HEK293 (cell line): ENCODE measurements around the gene RRAS.

ENCODE experiments used
- CTCF ChIA-PET: fragments of 350-600 bp; formaldehyde crosslinking; extraction: SDS; loops from one replicate; lab custom pipeline; 2021; ENCODE audit warnings: antibody characterized with exemption; lab: Yijun Ruan, JAX
- POLR2A ChIA-PET: fragments of 300-600 bp; formaldehyde crosslinking; extraction: SDS; loops from one replicate; lab custom pipeline; 2020; ENCODE audit warnings: antibody characterized with exemption, inconsistent platforms; lab: Yijun Ruan, JAX
- H3K27ac ChIP-seq: fragments of 200-500 bp; sonication (Bioruptor generic); 2 replicates; pipeline ENCODE4 v1.5.1; 2014; ENCODE audit warnings: low read depth, low read length, control low read depth, inconsistent platforms; ENCODE audit errors: extremely low read depth
- H3K36me3 ChIP-seq, 2 experiments: fragments of 200-500 bp in 1 of 2; sonication (Bioruptor generic) in 1 of 2; 1 replicate in 1 of 2; 2 replicates in 1 of 2; pipeline ENCODE4 v1.5.1; 2014 to 2017; ENCODE audit warnings: inconsistent platforms in 2 of 2, low read length in 2 of 2; ENCODE audit not compliant: control insufficient read depth in 2 of 2, insufficient read depth in 1 of 2
- H3K4me1 ChIP-seq: fragments of 200-500 bp; sonication (Bioruptor generic); 2 replicates; pipeline ENCODE4 v1.5.1; 2014; ENCODE audit warnings: mild to moderate bottlenecking, low read length, inconsistent platforms; ENCODE audit not compliant: control insufficient read depth, insufficient read depth
- H3K4me3 ChIP-seq: 2 replicates; pipeline ENCODE4 v1.5.1; 2011; ENCODE audit warnings: low read depth, mild to moderate bottlenecking, control low read depth, low read length, moderate library complexity
- H3K9me3 ChIP-seq: fragments of 200-500 bp; sonication (Bioruptor generic); 2 replicates; pipeline ENCODE4 v1.5.1; 2014; ENCODE audit warnings: low read depth, low read length, inconsistent platforms; ENCODE audit not compliant: control insufficient read depth, insufficient read depth
- HOXA7 ChIP-seq: sonication (generic); formaldehyde crosslinking; IDR thresholded peaks from 2 replicates; pipeline ENCODE4 v1.8.1; 2022; ENCODE audit warnings: missing genetic modification reagents, borderline replicate concordance
- KLF10 ChIP-seq: fragments of 450-650 bp; IDR thresholded peaks from 2 replicates; pipeline ENCODE4 v1.5.1; 2018; ENCODE audit warnings: missing biosample characterization, mild to moderate bottlenecking, missing genetic modification characterization
- PRDM6 ChIP-seq: fragments of 450-650 bp; formaldehyde crosslinking; IDR thresholded peaks from 2 replicates; pipeline ENCODE4 v1.5.1; 2017; ENCODE audit warnings: missing biosample characterization, missing genetic modification characterization
- TSHZ1 ChIP-seq: fragments of 450-650 bp; formaldehyde crosslinking; IDR thresholded peaks from 2 replicates; pipeline ENCODE4 v1.5.1; 2016; ENCODE audit warnings: missing biosample characterization, missing genetic modification characterization, borderline replicate concordance
- ZBTB11 ChIP-seq: fragments of 450-650 bp; formaldehyde crosslinking; conservative IDR thresholded peaks from 2 replicates; pipeline ENCODE4 v1.5.1; 2016; ENCODE audit warnings: low read depth, missing biosample characterization, missing genetic modification characterization
- ZFP3 ChIP-seq: fragments of 450-650 bp; formaldehyde crosslinking; IDR thresholded peaks from 2 replicates; pipeline ENCODE4 v1.5.1; 2016; ENCODE audit warnings: low read depth, missing biosample characterization, missing genetic modification characterization
- ZFP37 ChIP-seq: fragments of 450-650 bp; formaldehyde crosslinking; IDR thresholded peaks from 2 replicates; pipeline ENCODE4 v1.5.1; 2016; ENCODE audit warnings: missing biosample characterization, missing genetic modification characterization
- ZNF121 ChIP-seq: fragments of 450-650 bp; formaldehyde crosslinking; IDR thresholded peaks from 2 replicates; pipeline ENCODE4 v1.5.1; 2016; ENCODE audit warnings: missing biosample characterization, missing genetic modification characterization
- ZNF133 ChIP-seq: fragments of 450-650 bp; formaldehyde crosslinking; IDR thresholded peaks from 2 replicates; pipeline ENCODE4 v1.5.1; 2016; ENCODE audit warnings: missing biosample characterization, missing genetic modification characterization
- ZNF146 ChIP-seq: fragments of 450-650 bp; formaldehyde crosslinking; IDR thresholded peaks from 2 replicates; pipeline ENCODE4 v1.5.1; 2016; ENCODE audit warnings: missing biosample characterization, missing genetic modification characterization
- ZNF148 ChIP-seq: fragments of 450-650 bp; formaldehyde crosslinking; IDR thresholded peaks from 2 replicates; pipeline ENCODE4 v1.5.0; 2017; ENCODE audit warnings: missing biosample characterization, missing genetic modification characterization, borderline replicate concordance
- ZNF19 ChIP-seq: fragments of 450-650 bp; formaldehyde crosslinking; IDR thresholded peaks from 2 replicates; pipeline ENCODE4; 2016; ENCODE audit warnings: missing biosample characterization, missing genetic modification characterization, low read depth
- ZNF2 ChIP-seq: fragments of 450-650 bp; formaldehyde crosslinking; IDR thresholded peaks from 2 replicates; pipeline ENCODE4 v1.5.1; 2016; ENCODE audit warnings: missing biosample characterization, missing genetic modification characterization
- ZNF23 ChIP-seq: fragments of 450-650 bp; formaldehyde crosslinking; IDR thresholded peaks from 2 replicates; pipeline ENCODE4 v1.5.1; 2016; ENCODE audit warnings: missing biosample characterization, missing genetic modification characterization, borderline replicate concordance
- ZNF248 ChIP-seq: fragments of 450-650 bp; formaldehyde crosslinking; IDR thresholded peaks from 2 replicates; pipeline ENCODE4 v1.5.1; 2017; ENCODE audit warnings: missing biosample characterization, missing genetic modification characterization
- ZNF266 ChIP-seq: fragments of 450-650 bp; formaldehyde crosslinking; IDR thresholded peaks from 2 replicates; pipeline ENCODE4 v1.5.1; 2016; ENCODE audit warnings: missing biosample characterization, missing genetic modification characterization, low read depth
- ZNF311 ChIP-seq: fragments of 450-650 bp; formaldehyde crosslinking; IDR thresholded peaks from 2 replicates; pipeline ENCODE4 v1.5.1; 2017; ENCODE audit warnings: missing biosample characterization, missing genetic modification characterization, borderline replicate concordance
- ZNF324 ChIP-seq: fragments of 450-650 bp; formaldehyde crosslinking; IDR thresholded peaks from 2 replicates; pipeline ENCODE4 v1.5.1; 2016; ENCODE audit warnings: missing biosample characterization, missing genetic modification characterization
- ZNF366 ChIP-seq: fragments of 450-650 bp; formaldehyde crosslinking; conservative IDR thresholded peaks from 2 replicates; pipeline ENCODE4 v1.5.1; 2016; ENCODE audit warnings: missing biosample characterization, missing genetic modification characterization
- ZNF404 ChIP-seq: fragments of 450-650 bp; formaldehyde crosslinking; IDR thresholded peaks from 2 replicates; pipeline ENCODE4 v1.5.1; 2017; ENCODE audit warnings: missing biosample characterization, missing genetic modification characterization
- ZNF426 ChIP-seq: fragments of 450-650 bp; formaldehyde crosslinking; IDR thresholded peaks from 2 replicates; pipeline ENCODE4 v1.5.1; 2017; ENCODE audit warnings: missing biosample characterization, missing genetic modification characterization, mild to moderate bottlenecking, inconsistent platforms, moderate library complexity
- ZNF510 ChIP-seq: fragments of 450-650 bp; formaldehyde crosslinking; IDR thresholded peaks from 2 replicates; pipeline ENCODE4 v1.5.1; 2018; ENCODE audit warnings: mild to moderate bottlenecking, missing genetic modification characterization, missing biosample characterization; ENCODE audit not compliant: insufficient replicate concordance
- ZNF529 ChIP-seq: fragments of 450-650 bp; formaldehyde crosslinking; IDR thresholded peaks from 2 replicates; pipeline ENCODE4 v1.5.1; 2017; ENCODE audit warnings: missing genetic modification characterization, missing biosample characterization; ENCODE audit not compliant: insufficient replicate concordance
- ZNF580 ChIP-seq: fragments of 450-650 bp; formaldehyde crosslinking; IDR thresholded peaks from 2 replicates; pipeline ENCODE4 v1.5.1; 2016; ENCODE audit warnings: missing biosample characterization, missing genetic modification characterization
- ZNF596 ChIP-seq: fragments of 450-650 bp; IDR thresholded peaks from 2 replicates; pipeline ENCODE4 v1.5.0; 2018; ENCODE audit warnings: missing biosample characterization, mild to moderate bottlenecking, missing genetic modification characterization, moderate library complexity
- ZNF701 ChIP-seq: fragments of 450-650 bp; formaldehyde crosslinking; IDR thresholded peaks from 2 replicates; pipeline ENCODE4 v1.5.1; 2016; ENCODE audit warnings: missing biosample characterization, missing genetic modification characterization

Gene RRAS

GRCh38 chr19:49640113-49640898, at the start of gene RRAS:
TSS of gene RRAS (minus strand) at chr19:49640143. CDS start at chr19:49640098, 45 bp downstream.
- Histone ChIP-seq H3K9me3 (no peaks in the 10 kb centered on the region), H3K4me1 (peaks cover 31% of the 10 kb centered on the region), H3K27ac (peak within 1 kb of the TSS; percentile 98), H3K36me3 (peaks cover 0 to 17% of the 10 kb centered on the region in 2 experiments; a peak in 1 of 3 replicates), H3K4me3 (peak within 1 kb of the TSS; percentile 51)
- CTCF ChIA-PET, result interaction anchor here (0.6 to 6.5 kb wide), 9 partner anchors 32 to 926 kb away, joined by 3 to 59 read pairs (median 5); partner anchors contain the start of gene PRMT1
- POLR2A ChIA-PET, result interaction anchor here (0.5 to 3.5 kb wide), 36 partner anchors 8 to 1771 kb away, joined by 3 to 124 read pairs (median 6); partner anchors contain the start of genes AKT1S1, ALDH16A1, AP2A1 and ATF5
- TF ChIP-seq ZNF148 (no peak), HOXA7 (CRISPR knock-in tag) (no peak), ZNF366 (tag by site-specific recombination) (peak; percentile 97), ZBTB11 (tag by site-specific recombination) (peak; percentile 91), ZNF311 (tag by site-specific recombination) (no peak), ZNF580 (peak; percentile 82), ZNF529 (tag by site-specific recombination) (no peak), ZNF2 (tag by site-specific recombination) (0 out of 2 replicates have a peak, but pooled peaks have one; percentile 19), ZNF324 (peak; percentile 97), ZNF121 (no peak), TSHZ1 (tag by site-specific recombination) (peak; percentile 52; the same call in 1 of the 2 replicates), ZNF701 (tag by site-specific recombination) (no peak), ZNF248 (no peak), ZNF23 (tag by site-specific recombination) (no peak), ZFP37 (peak; percentile 92; the same call in 1 of the 2 replicates), ZNF146 (tag by site-specific recombination) (no peak), ZNF404 (tag by site-specific recombination) (no peak), ZNF426 (tag by site-specific recombination) (no peak), ZFP3 (tag by site-specific recombination) (no peak), ZNF133 (tag by site-specific recombination) (no peak), PRDM6 (no peak), ZNF19 (tag by site-specific recombination) (no peak), ZNF510 (tag by site-specific recombination) (no peak), KLF10 (peak; percentile 80), ZNF596 (tag by site-specific recombination) (no peak), ZNF266 (tag by site-specific recombination) (no peak)
